Keratinocyte (primary cell): Measurements from ENCODE around the gene CCDC157.
"Not testable (repeated sequence)": the region's sequence is repeated elsewhere in the genome, so short reads cannot be mapped to it uniquely, and the experiment has no call there.

Experiments used
- EZH2 ChIP-seq: IDR thresholded peaks from one replicate; pipeline ENCODE4 v1.6.1; 2012; ENCODE audit warnings: inconsistent platforms, mild to moderate bottlenecking, low read length, moderate library complexity
- TF ChIP-seq, protein P1 (sequence below), 3 experiments: IDR thresholded peaks in 1 of 3; conservative IDR thresholded peaks in 1 of 3; optimal IDR thresholded peaks in 1 of 3; 2 replicates in 2 of 3; 3 replicates in 1 of 3; pipeline versions ENCODE3 to v1.5.1; 2011; ENCODE audit warnings: low read length in 3 of 3, mild to moderate bottlenecking in 3 of 3, moderate library complexity in 2 of 3, control low read depth in 1 of 3, inconsistent platforms in 1 of 3; ENCODE audit not compliant: insufficient read depth in 2 of 3; ENCODE audit errors: extremely low read depth in 1 of 3

- TF ChIP-seq, protein P1, sequence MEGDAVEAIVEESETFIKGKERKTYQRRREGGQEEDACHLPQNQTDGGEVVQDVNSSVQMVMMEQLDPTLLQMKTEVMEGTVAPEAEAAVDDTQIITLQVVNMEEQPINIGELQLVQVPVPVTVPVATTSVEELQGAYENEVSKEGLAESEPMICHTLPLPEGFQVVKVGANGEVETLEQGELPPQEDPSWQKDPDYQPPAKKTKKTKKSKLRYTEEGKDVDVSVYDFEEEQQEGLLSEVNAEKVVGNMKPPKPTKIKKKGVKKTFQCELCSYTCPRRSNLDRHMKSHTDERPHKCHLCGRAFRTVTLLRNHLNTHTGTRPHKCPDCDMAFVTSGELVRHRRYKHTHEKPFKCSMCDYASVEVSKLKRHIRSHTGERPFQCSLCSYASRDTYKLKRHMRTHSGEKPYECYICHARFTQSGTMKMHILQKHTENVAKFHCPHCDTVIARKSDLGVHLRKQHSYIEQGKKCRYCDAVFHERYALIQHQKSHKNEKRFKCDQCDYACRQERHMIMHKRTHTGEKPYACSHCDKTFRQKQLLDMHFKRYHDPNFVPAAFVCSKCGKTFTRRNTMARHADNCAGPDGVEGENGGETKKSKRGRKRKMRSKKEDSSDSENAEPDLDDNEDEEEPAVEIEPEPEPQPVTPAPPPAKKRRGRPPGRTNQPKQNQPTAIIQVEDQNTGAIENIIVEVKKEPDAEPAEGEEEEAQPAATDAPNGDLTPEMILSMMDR (optimal IDR thresholded peaks at IDR 0.05 in 1 of 3, IDR thresholded peaks at IDR 0.05 in 1 of 3, conservative IDR thresholded peaks at IDR 0.05 in 1 of 3; ENCODE audit: extremely low read depth in 1 of 3, insufficient read depth in 2 of 3, low read length in 3 of 3) = not testable (repeated sequence)
- TF ChIP-seq EZH2 = not testable (repeated sequence)
Observed at GRCh38 chr22:30401024-30401423, 44.2 kb downstream of the CCDC157 start.
